HEK293 (cell line): Measurements from ENCODE around the gene PLEKHA8.

Experiments
- EGR2 ChIP-seq: fragments of 450-650 bp; formaldehyde crosslinking; IDR thresholded peaks from 2 replicates; pipeline ENCODE4 v1.5.1; 2016; ENCODE audit warnings: low read depth, missing biosample characterization, missing genetic modification characterization
- ZNF529 ChIP-seq: fragments of 450-650 bp; formaldehyde crosslinking; IDR thresholded peaks from 2 replicates; pipeline ENCODE4 v1.5.1; 2017; ENCODE audit warnings: missing genetic modification characterization, missing biosample characterization; ENCODE audit not compliant: insufficient replicate concordance
- ZNF768 ChIP-seq: fragments of 450-650 bp; formaldehyde crosslinking; IDR thresholded peaks from 2 replicates; pipeline ENCODE4 v1.5.1; 2018; ENCODE audit warnings: missing biosample characterization, mild to moderate bottlenecking, missing genetic modification characterization
- TF ChIP-seq, protein P1 (sequence below): fragments of 450-650 bp; formaldehyde crosslinking; IDR thresholded peaks from 2 replicates; pipeline ENCODE4 v1.5.1; 2016; ENCODE audit warnings: missing biosample characterization, missing genetic modification characterization
- TF ChIP-seq, protein P2 (sequence below): fragments of 450-650 bp; formaldehyde crosslinking; IDR thresholded peaks from 2 replicates; pipeline ENCODE4 v1.5.1; 2016; ENCODE audit warnings: missing biosample characterization, missing genetic modification characterization

DNA sequence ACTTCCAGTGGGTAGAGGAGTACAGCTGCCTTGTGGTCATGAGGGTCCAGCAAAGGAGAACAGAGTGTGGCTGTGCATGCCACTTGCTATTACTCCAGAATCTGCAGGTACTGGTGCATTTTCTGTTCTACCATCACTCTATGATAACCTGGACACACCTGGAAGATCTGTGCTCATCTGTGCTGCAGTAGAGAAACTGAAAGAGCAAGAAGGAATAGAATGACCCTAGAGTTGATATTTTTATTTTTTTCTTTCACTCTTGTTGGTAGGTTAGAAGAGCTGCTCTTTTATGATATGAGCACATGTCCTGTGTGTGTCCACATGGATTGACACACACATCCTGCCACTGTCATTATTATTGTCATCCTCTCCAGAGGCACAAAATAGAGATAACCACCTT, 58.3 kb downstream of the PLEKHA8 start:
- TF ChIP-seq, protein P1, sequence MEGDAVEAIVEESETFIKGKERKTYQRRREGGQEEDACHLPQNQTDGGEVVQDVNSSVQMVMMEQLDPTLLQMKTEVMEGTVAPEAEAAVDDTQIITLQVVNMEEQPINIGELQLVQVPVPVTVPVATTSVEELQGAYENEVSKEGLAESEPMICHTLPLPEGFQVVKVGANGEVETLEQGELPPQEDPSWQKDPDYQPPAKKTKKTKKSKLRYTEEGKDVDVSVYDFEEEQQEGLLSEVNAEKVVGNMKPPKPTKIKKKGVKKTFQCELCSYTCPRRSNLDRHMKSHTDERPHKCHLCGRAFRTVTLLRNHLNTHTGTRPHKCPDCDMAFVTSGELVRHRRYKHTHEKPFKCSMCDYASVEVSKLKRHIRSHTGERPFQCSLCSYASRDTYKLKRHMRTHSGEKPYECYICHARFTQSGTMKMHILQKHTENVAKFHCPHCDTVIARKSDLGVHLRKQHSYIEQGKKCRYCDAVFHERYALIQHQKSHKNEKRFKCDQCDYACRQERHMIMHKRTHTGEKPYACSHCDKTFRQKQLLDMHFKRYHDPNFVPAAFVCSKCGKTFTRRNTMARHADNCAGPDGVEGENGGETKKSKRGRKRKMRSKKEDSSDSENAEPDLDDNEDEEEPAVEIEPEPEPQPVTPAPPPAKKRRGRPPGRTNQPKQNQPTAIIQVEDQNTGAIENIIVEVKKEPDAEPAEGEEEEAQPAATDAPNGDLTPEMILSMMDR (tag by site-specific recombination): no peak
- TF ChIP-seq ZNF768 (tag by site-specific recombination) (no peak), ZNF529 (tag by site-specific recombination) (no peak), EGR2 (tag by site-specific recombination) (no peak)
- TF ChIP-seq, protein P2, sequence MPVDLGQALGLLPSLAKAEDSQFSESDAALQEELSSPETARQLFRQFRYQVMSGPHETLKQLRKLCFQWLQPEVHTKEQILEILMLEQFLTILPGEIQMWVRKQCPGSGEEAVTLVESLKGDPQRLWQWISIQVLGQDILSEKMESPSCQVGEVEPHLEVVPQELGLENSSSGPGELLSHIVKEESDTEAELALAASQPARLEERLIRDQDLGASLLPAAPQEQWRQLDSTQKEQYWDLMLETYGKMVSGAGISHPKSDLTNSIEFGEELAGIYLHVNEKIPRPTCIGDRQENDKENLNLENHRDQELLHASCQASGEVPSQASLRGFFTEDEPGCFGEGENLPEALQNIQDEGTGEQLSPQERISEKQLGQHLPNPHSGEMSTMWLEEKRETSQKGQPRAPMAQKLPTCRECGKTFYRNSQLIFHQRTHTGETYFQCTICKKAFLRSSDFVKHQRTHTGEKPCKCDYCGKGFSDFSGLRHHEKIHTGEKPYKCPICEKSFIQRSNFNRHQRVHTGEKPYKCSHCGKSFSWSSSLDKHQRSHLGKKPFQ: no peak
